Activated CD4-positive, alpha-beta T cell treated with anti-CD3 and anti-CD28 coated beads for 4 hours (primary cell): ENCODE data around the gene ZNF408.

Source experiments
- DNase-seq, 2 donors: peaks; one replicate each; pipeline ENCODE4 v3.0.0-alpha.2; 2020

Gene ZNF408

GRCh38 chr11:46676436-46677158, 24.2 kb upstream of the ZNF408 start:
- DNase-seq, result no peak

DNA sequence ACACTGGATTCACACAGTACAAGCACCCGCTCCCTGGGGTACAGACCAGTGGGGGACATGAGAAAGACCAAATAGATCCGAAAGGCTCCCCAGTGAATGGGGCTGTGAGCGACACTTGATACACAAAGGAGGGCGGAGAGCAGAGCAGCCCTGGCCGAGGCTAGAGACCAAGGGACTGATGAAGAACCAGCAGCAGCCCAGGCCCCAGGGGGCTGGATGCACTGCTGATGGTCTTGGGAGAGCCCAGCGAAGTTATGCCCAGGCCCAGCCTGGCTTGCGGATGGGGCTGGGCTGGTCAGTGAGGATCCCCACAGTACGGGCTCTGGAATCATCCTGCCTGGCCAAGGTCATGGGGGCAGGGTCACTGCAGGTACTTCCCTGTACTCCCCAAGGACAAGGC, 23.7 kb upstream of the ZNF408 start:
- no peak for DNase-seq

- DNase-seq, result no peak
Observed at GRCh38 chr11:46677991-46678740, 22.7 kb upstream of the ZNF408 start.

- no peak for DNase-seq
Observed at GRCh38 chr11:46678741-46679130, 22.1 kb upstream of the ZNF408 start.

DNA sequence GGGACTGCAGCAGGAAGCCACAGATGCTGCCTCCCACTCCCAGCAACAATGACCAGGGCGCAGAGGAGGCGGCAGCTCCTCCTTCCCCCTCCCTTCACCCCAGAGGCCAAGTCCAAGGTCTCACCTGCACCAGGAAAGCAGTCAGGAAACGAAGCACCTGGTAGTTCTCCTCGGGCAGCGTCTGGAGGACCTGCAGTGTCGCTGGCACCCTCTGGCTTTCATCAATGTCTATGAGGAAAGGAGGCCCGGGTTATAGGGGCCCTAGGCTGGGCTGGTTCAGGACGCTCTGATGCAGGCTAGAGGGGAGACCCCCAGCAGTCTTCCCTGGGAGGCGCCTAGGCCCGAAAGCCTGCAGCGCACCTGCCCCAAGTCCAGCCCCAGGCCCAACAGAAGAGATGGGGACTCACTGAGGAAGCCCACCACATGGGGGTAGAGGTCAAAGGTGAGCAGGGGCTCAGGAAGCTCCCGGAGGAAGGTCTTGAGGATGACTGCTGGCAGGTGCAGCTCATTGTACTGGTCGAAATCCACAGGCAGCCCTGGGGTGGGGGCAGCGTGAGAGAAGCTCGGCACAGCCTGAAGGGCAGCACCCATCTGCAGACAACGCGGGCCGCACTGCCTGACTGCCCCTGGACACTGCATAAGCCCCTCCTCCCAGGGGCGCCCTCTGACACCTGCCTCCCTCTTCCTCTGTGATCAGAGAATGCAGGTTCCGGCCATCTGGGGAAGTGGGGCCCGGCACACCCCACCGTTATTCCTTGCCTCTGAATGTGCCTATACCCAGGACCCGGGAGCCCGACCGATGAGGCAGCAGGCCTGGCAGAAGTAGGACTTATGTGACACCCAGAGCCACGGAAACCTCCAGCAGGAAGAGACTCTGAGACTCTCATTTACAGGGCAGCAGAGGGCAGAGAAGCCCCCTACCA, 21.3 kb upstream of the ZNF408 start:
- DNase-seq, result no peak

DNA sequence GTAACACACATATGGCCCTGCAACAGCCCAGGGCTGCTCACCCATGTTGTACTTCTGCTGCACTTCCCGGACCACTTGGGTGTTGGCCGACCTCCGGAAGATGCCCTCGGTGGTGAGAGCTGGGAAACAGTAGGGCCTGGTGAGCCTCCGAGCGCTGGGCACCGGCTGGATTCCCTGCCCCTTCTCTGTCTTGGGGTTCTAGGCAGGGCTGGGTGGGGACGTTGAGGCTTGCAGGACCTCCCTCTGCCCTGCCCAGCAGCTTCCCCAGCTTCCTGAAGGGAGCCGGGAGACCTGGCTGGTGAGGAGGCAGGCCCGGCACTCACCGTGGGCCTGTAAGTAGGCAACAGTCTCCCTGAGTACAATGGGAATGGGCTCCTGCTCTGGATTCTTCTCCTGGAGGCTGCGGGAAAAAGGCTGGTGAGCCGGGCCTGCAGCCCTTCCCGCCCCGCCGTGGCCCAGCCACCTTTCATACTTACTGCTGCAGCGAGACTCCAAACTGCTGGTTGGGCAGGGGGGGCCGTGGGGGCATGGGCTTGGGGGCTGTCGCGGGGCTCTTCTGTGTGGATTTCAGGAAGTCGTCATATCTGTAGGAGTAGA, 20.6 kb upstream of the ZNF408 start:
- DNase-seq, result no peak

- DNase-seq, result no peak
Observed at GRCh38 chr11:46680815-46681214, 20.0 kb upstream of the ZNF408 start.

DNA sequence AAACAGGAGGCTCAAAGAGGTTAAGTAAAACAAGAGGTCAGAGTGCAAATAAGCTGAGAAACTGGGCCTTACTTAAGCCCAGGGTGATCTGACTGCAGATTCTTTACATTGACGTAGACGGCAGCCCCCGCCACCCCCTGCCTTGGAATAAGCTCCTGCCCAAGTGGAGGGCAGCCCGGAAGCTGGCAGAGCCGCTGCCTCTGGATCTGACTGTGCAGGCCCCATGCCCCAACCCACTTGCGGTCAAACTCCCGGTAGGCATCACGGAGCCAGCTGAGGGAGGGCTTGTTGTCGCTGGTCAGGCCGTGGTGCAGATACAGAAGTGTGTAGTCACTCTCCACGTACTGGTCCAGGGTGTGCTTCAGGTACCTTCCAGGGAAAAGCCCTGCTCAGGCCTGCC, 19.0 kb upstream of the ZNF408 start:
- DNase-seq, result no peak

DNA sequence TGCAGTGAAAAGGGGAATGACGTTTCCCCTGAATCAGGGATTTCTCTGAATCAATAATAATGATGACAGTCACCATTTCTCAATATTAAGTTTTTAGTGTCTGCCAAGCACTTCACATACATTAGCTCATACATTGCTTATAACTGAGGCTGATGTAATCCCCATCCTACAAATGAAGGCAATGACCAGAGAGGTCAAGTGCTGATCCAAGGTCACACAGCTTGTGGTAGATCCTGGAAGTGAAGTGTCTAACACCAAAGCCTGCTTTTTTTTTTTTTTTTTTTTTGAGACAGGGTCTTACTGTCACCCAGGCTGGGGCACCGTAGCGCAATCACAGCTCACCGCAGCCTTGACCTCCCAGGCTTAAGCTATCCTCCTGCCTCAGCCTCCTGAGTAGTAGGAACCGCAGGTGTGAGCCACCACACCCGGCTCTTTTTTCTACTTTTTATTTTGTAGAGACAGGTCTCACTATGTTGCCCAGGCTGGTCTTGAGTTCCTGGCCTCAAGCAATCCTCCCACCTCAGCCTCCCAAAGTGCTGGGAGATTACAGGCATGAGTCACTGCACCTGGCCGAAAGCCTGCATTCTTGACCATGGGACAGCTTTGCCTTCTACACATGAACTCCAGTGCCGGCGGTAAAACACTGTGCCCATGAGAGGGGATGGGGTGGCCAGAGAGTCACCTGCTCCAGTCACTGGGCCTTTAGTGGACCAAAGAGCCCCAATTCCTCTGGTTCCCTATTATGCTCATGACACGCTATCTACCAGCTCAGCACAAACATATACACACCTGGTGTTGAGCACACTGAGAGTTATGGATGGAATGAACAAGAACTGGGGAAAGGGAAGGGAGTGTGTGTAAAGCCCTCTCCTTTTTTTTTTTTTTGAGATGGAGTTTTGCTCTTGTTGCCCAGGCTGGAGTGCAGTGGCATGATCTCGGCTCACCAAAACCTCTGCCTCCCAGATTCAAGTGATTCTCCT, 17.8 kb upstream of the ZNF408 start:
- DNase-seq, result no peak

- no peak for DNase-seq
Observed at GRCh38 chr11:46684367-46684766, 16.5 kb upstream of the ZNF408 start.

GRCh38 chr11:46686886-46687795, 13.7 kb upstream of the ZNF408 start:
- DNase-seq, result no peak

DNA sequence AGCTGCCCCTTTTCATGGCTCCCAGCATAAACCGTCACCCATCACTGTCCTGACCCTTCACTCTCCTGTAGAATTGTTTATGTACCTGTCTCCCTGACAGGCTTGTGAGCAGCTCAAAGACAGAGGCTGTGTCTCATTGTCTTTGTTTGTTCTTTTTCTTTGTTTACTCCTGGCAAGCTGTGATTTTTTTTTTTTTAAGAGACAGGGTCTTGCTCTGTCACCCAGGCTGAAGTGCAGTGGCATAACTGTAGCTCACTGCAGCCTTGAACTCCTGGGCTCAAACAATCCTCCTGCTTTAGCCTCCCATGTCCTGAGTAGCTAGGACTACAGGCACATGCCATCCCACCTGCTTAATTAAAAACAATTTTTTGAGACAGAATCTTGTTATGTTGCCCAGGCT, 10.1 kb upstream of the ZNF408 start:
- no peak for DNase-seq

- no peak for DNase-seq
Observed at GRCh38 chr11:46692450-46692849, 8.4 kb upstream of the ZNF408 start.

GRCh38 chr11:46693597-46694012, 7.2 kb upstream of the ZNF408 start:
- DNase-seq, result no peak

DNA sequence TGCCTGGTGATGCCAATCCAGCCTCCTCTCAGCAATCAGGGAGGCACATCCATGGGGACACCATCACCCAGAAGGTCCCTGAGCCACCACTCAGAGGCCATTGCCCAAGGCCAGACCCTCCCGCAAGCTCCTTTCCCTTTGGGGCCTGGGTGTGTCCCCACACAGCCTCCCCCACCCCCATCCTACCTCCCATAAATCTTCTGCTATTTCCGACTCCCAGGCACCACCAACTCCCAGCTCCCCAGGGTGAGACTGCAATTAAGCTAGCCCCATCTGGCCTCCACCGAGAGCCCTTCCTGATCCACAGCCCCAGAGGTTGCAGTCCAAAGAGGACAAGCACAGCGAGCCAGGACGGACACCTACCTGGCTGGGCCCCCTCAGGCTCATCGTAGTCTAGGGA, 6.8 kb upstream of the ZNF408 start:
- no peak for DNase-seq

DNA sequence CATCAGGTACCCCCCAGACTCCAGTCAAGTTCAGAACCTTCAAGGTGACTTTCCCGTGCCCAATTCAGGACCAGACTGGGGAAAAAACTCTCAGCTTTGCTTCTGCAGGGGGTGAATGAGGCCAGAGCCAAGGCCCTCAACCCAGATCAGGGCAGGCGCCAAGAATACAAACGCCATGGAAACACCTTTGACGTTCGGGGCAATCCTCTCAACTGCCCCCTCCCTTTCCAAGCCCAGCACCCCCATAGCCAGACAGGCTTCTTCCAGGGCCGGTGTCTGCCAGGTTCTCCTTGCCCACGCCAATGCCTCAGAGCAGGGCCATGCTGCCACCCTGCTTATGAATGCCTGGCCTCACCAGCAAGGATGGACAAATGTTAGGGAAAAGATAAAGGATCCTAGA, 6.2 kb upstream of the ZNF408 start:
- no peak for DNase-seq

DNA sequence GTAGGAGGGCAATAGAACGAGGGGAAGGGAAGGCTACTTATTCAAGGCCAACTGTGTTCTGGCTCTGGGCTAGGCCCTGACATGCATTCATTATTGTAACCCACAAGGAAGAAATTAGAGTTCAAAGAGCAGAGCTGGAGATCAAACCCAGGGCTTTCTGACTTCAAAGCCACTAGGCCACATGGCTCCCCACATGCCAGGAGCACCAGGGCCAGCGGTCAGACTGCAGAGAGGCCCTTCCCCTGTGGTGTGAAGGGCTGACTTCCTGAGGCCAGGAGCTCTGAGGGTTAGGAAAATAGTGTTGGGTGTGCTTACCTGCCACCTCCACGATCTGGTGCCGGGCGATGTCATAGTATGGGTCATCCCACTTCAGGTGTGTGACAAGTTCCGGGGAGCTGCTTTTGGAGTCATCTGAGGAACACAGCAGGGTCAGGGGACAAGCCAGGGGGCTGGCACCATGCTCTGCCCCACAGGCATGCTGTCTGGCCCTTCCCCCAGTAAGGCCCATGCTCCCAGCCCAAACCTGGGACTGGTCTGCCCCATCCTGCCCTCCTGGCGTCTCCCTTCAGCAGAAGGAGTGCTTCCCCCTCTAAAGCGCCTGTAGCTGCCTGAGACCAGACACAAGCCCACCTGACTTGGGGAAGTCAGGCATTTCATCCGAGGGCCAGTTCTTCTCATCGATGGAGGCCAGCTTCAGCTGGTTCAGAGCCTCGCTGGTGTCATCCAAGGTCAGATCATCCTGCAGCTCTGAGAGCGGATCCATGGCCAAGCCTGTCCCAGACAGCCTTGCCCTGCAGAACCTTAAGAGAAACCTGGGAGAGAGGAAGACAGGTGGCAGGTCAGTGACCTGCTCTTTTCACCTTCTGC, 5.3 kb upstream of the ZNF408 start:
- DNase-seq, result no peak

DNA sequence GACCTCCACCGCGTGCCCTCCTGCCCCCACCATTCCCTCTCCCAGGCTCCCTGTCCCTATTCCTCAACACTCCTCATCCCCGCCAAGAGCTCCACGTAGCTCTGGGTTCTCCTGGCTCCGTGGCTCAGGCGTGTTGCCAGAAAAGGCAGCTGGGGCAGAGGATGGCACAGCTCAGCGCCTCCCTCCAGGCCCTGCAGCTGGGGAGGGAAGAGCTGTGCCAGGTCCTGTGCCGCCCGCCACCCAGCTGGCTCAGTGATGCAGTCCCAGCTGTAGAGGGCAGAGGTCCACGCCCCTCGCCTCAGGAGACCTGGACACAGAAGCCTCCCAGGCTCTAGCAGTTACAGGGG, 4.6 kb upstream of the ZNF408 start:
- no peak for DNase-seq

GRCh38 chr11:46697303-46697702, 3.5 kb upstream of the ZNF408 start:
- no peak for DNase-seq

- DNase-seq, result no peak
Observed at GRCh38 chr11:46697723-46698122, 3.1 kb upstream of the ZNF408 start.
